ENCODE measurements around the gene AKAP1.

AKAP1 gene

GRCh38 chr17:57106107-57106835 lies 21.2 kb downstream of the AKAP1 start:
- DNase-seq = no peak

- DNase-seq = no peak
Observed at GRCh38 chr17:57106836-57107497, 21.9 kb downstream of the AKAP1 start.

GRCh38 chr17:57107498-57108101 lies 22.6 kb downstream of the AKAP1 start:
- no peak for DNase-seq

- no peak for DNase-seq
Observed at GRCh38 chr17:57108671-57109392, 23.8 kb downstream of the AKAP1 start.

GRCh38 chr17:57109393-57110151 lies 24.5 kb downstream of the AKAP1 start:
- no peak for DNase-seq

- DNase-seq = no peak
Observed at GRCh38 chr17:57110152-57110542, 25.1 kb downstream of the AKAP1 start.

GRCh38 chr17:57110579-57111325 lies 25.7 kb downstream of the AKAP1 start:
- no peak for DNase-seq

GRCh38 chr17:57111386-57111785 lies 26.3 kb downstream of the AKAP1 start:
- no peak for DNase-seq

GRCh38 chr17:57113011-57113410 lies 28.0 kb downstream of the AKAP1 start:
- DNase-seq = no peak

GRCh38 chr17:57113656-57114055 lies 28.6 kb downstream of the AKAP1 start:
- DNase-seq = no peak

- peak; percentile 45 for DNase-seq
Observed at GRCh38 chr17:57114085-57114673, 29.1 kb downstream of the AKAP1 start.

- no peak for DNase-seq
Observed at GRCh38 chr17:57115377-57115776, 30.3 kb downstream of the AKAP1 start.

- no peak for DNase-seq
Observed at GRCh38 chr17:57115916-57116315, 30.9 kb downstream of the AKAP1 start.

GRCh38 chr17:57117798-57118197 lies 32.8 kb downstream of the AKAP1 start:
- no peak for DNase-seq

GRCh38 chr17:57120814-57121213 lies 35.8 kb downstream of the AKAP1 start:
- DNase-seq = no peak

- DNase-seq = peak; percentile 35
Observed at GRCh38 chr17:57121308-57122042, 36.4 kb downstream of the AKAP1 start.

- no peak for DNase-seq
Observed at GRCh38 chr17:57124053-57124452, 39.0 kb downstream of the AKAP1 start.

GRCh38 chr17:57125406-57125805 lies 40.4 kb downstream of the AKAP1 start:
- DNase-seq = no peak

- DNase-seq = no peak
Observed at GRCh38 chr17:57125866-57126265, 40.8 kb downstream of the AKAP1 start.

GRCh38 chr17:57130708-57131461 lies 45.8 kb downstream of the AKAP1 start:
- peak; percentile 85 for DNase-seq

All from 8988T (cell line).